CD4-positive, alpha-beta T cell treated with Interleukin-2 at 100 ng/mL for 4 hours (primary cell): ENCODE results near the gene NDUFA8.

Source experiments
- DNase-seq: peaks from one replicate; pipeline ENCODE4 v3.0.0-alpha.2; 2020; ENCODE audit warnings: low spot score

The NDUFA8 gene

GRCh38 chr9:122097679-122098315, 61.8 kb downstream of the NDUFA8 start:
- no peak for DNase-seq

- DNase-seq = no peak
Measured at GRCh38 chr9:122096620-122097415, 62.8 kb downstream of the NDUFA8 start.

- DNase-seq = peak; percentile 59
Measured at GRCh38 chr9:122095010-122095767, 64.4 kb downstream of the NDUFA8 start.
